ENCODE data around the gene C1orf94. TPM values are rescaled to one million over a fixed set of nuclear protein-coding genes. Genes with fewer than 3 reads are reported as not detected.
A peak's percentile ranks its signal among the peaks of the same experiment; 100 is the strongest.

C1orf94 gene
- total RNA-seq, 1 donor from 2014 or later = not detected

GRCh38 chr1:34262023-34262853 is 85.5 kb downstream of the C1orf94 start:
- H3K36me3 Mint-ChIP-seq (ENCODE audit: unreplicated experiment) = no peaks in the 10 kb centered on the region
- no peaks in the 10 kb centered on the region for H3K27me3 Mint-ChIP-seq (ENCODE audit: unreplicated experiment)
- TF ChIP-seq, protein P1, sequence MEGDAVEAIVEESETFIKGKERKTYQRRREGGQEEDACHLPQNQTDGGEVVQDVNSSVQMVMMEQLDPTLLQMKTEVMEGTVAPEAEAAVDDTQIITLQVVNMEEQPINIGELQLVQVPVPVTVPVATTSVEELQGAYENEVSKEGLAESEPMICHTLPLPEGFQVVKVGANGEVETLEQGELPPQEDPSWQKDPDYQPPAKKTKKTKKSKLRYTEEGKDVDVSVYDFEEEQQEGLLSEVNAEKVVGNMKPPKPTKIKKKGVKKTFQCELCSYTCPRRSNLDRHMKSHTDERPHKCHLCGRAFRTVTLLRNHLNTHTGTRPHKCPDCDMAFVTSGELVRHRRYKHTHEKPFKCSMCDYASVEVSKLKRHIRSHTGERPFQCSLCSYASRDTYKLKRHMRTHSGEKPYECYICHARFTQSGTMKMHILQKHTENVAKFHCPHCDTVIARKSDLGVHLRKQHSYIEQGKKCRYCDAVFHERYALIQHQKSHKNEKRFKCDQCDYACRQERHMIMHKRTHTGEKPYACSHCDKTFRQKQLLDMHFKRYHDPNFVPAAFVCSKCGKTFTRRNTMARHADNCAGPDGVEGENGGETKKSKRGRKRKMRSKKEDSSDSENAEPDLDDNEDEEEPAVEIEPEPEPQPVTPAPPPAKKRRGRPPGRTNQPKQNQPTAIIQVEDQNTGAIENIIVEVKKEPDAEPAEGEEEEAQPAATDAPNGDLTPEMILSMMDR (IDR thresholded peaks at IDR 0.05) = no peak
- peak; percentile 25 for DNase-seq (ENCODE audit: extremely low spot score, unreplicated experiment)
- no peaks in the 10 kb centered on the region for H3K4me1 Mint-ChIP-seq (ENCODE audit: unreplicated experiment)
- H3K4me3 Mint-ChIP-seq (ENCODE audit: unreplicated experiment) = no peak overlapping the region
- peaks cover 43% of the 10 kb centered on the region for H3K9me3 Mint-ChIP-seq (ENCODE audit: unreplicated experiment)
- no peak overlapping the region for H3K27ac Mint-ChIP-seq (ENCODE audit: unreplicated experiment)

DNA sequence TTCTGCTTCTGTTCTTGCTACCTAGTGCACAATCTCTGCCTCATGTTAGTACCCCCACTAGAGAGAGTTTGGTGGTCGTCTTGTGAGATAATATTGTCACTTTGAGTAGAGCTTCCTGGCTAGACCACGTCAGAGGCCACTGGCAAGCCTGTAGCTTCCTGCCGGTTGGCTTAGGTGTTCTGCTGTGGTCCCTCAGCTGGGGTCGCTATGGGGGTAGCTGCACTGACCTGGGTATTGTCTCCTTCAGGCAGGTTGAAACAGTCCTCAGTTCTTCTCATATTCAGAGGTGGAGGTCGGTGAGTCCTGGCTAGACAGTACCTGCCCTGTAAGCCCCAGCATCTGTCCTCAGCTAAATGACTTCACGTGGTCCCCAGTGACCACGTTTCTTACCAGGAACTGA is 86.2 kb downstream of the C1orf94 start:
- H3K36me3 Mint-ChIP-seq (ENCODE audit: unreplicated experiment) = no peaks in the 10 kb centered on the region
- H3K27ac Mint-ChIP-seq (ENCODE audit: unreplicated experiment) = no peak overlapping the region
- H3K4me3 Mint-ChIP-seq (ENCODE audit: unreplicated experiment) = no peak overlapping the region
- H3K27me3 Mint-ChIP-seq (ENCODE audit: unreplicated experiment) = no peaks in the 10 kb centered on the region
- TF ChIP-seq, protein P1 (IDR thresholded peaks at IDR 0.05) = no peak
- DNase-seq (ENCODE audit: extremely low spot score, unreplicated experiment) = peak; percentile 63
- H3K9me3 Mint-ChIP-seq (ENCODE audit: unreplicated experiment) = peaks cover 46% of the 10 kb centered on the region
- H3K4me1 Mint-ChIP-seq (ENCODE audit: unreplicated experiment) = no peaks in the 10 kb centered on the region

GRCh38 chr1:34263406-34263805 is 86.7 kb downstream of the C1orf94 start:
- H3K4me3 Mint-ChIP-seq (ENCODE audit: unreplicated experiment) = no peak overlapping the region
- no peaks in the 10 kb centered on the region for H3K27me3 Mint-ChIP-seq (ENCODE audit: unreplicated experiment)
- TF ChIP-seq, protein P1 (IDR thresholded peaks at IDR 0.05) = no peak
- no peak overlapping the region for H3K27ac Mint-ChIP-seq (ENCODE audit: unreplicated experiment)
- peaks cover 46% of the 10 kb centered on the region for H3K9me3 Mint-ChIP-seq (ENCODE audit: unreplicated experiment)
- no peak for DNase-seq (ENCODE audit: extremely low spot score, unreplicated experiment)
- no peaks in the 10 kb centered on the region for H3K36me3 Mint-ChIP-seq (ENCODE audit: unreplicated experiment)
- no peaks in the 10 kb centered on the region for H3K4me1 Mint-ChIP-seq (ENCODE audit: unreplicated experiment)

- Mint-ChIP-seq H3K4me1 (ENCODE audit: unreplicated experiment) (no peaks in the 10 kb centered on the region), H3K27me3 (ENCODE audit: unreplicated experiment) (no peaks in the 10 kb centered on the region), H3K27ac (ENCODE audit: unreplicated experiment) (no peak overlapping the region), H3K4me3 (ENCODE audit: unreplicated experiment) (no peak overlapping the region), H3K9me3 (ENCODE audit: unreplicated experiment) (peaks cover 54% of the 10 kb centered on the region), H3K36me3 (ENCODE audit: unreplicated experiment) (no peaks in the 10 kb centered on the region)
- peak; percentile 23 for DNase-seq (ENCODE audit: extremely low spot score, unreplicated experiment)
- TF ChIP-seq, protein P1 (IDR thresholded peaks at IDR 0.05) = no peak
Measured at GRCh38 chr1:34265396-34265795, 88.7 kb downstream of the C1orf94 start.

GRCh38 chr1:34266127-34266951 is 89.6 kb downstream of the C1orf94 start:
- Mint-ChIP-seq H3K9me3 (ENCODE audit: unreplicated experiment) (peaks cover 52% of the 10 kb centered on the region), H3K27me3 (ENCODE audit: unreplicated experiment) (no peaks in the 10 kb centered on the region), H3K4me3 (ENCODE audit: unreplicated experiment) (no peak overlapping the region), H3K36me3 (ENCODE audit: unreplicated experiment) (no peaks in the 10 kb centered on the region), H3K4me1 (ENCODE audit: unreplicated experiment) (no peaks in the 10 kb centered on the region), H3K27ac (ENCODE audit: unreplicated experiment) (no peak overlapping the region)
- TF ChIP-seq, protein P1 (IDR thresholded peaks at IDR 0.05) = no peak
- DNase-seq (ENCODE audit: extremely low spot score, unreplicated experiment) = peak; percentile 64

Data from osteocyte (in vitro differentiated cells).